Activated CD8-positive, alpha-beta memory T cell treated with anti-CD3 and anti-CD28 coated beads, Interleukin-2, amount 10 ng/mL, durations not matched to agents 7 days and 5 days (primary cell): ENCODE results near the gene ISG20. TPM values are rescaled to one million over a fixed set of nuclear protein-coding genes. Genes with fewer than 3 reads are reported as not detected.

Experiments
- ATAC-seq: fragments of 150-1000 bp; cut with Tn5 transposase; one replicate; pipeline ENCODE4 v1.10.0; 2021; ENCODE audit warnings: moderate library complexity
- CTCF ChIA-PET: fragments of 350-600 bp; sonication (Branson Sonifier 250); formaldehyde crosslinking; loops from one replicate; lab custom pipeline; 2021; ENCODE audit warnings: antibody characterized with exemption; lab: Charles Lee
- DNase-seq: peaks from one replicate; pipeline ENCODE4 v3.0.0-alpha.2; 2020
- H3K27ac Mint-ChIP-seq: one replicate; pipeline ENCODE4 v1.8.0; 2021; ENCODE audit warnings: mild to moderate bottlenecking, mixed read lengths
- H3K27me3 Mint-ChIP-seq: one replicate; pipeline ENCODE4 v1.8.0; 2021; ENCODE audit warnings: mixed read lengths
- H3K36me3 Mint-ChIP-seq: one replicate; pipeline ENCODE4 v1.8.0; 2021; ENCODE audit warnings: mild to moderate bottlenecking, mixed read lengths
- H3K4me1 Mint-ChIP-seq: one replicate; pipeline ENCODE4 v1.8.0; 2021; ENCODE audit warnings: mixed read lengths
- H3K4me3 Mint-ChIP-seq: one replicate; pipeline ENCODE4 v1.8.0; 2021; ENCODE audit warnings: mild to moderate bottlenecking, moderate library complexity, mixed read lengths
- H3K9me3 Mint-ChIP-seq: one replicate; pipeline ENCODE4 v1.8.0; 2022; ENCODE audit warnings: low read depth, mixed read lengths
- microRNA-seq: library from miRNA; unstranded; fragments of <30 nt; microRNA quantifications from one replicate; pipeline ENCODE4 v1.2.0, GENCODE V29; 2022
- total RNA-seq, 2 experiments: library from RNA; stranded (reverse); gene quantifications; one replicate each; pipeline ENCODE4 v1.2.3, GENCODE V29; 2021

Gene ISG20
- total RNA-seq, 2 experiments from 2014 or later: 155 to 379 TPM

- Mint-ChIP-seq H3K36me3 (no peaks in the 10 kb centered on the region), H3K4me3 (no peak overlapping the region), H3K9me3 (no peaks in the 10 kb centered on the region), H3K27me3 (peaks cover 10% of the 10 kb centered on the region), H3K27ac (no peak overlapping the region), H3K4me1 (no peaks in the 10 kb centered on the region)
- DNase-seq: no peak
- CTCF ChIA-PET: interaction anchor here (2.9 kb wide), 1 partner anchor 73 kb away, joined by 9 read pairs; no protein-coding TSS in a partner anchor
- no peak for ATAC-seq
Observed at GRCh38 chr15:88697276-88697675, 58.5 kb downstream of the ISG20 start.

- Mint-ChIP-seq H3K36me3 (no peaks in the 10 kb centered on the region), H3K4me3 (no peak overlapping the region), H3K27me3 (peaks cover 28% of the 10 kb centered on the region), H3K27ac (no peak overlapping the region), H3K9me3 (no peaks in the 10 kb centered on the region), H3K4me1 (peaks cover 4% of the 10 kb centered on the region)
- DNase-seq (no peak), ATAC-seq (no peak)
- CTCF ChIA-PET: interaction anchor here (2.9 kb wide), 1 partner anchor 75 kb away, joined by 9 read pairs; no protein-coding TSS in a partner anchor
Observed at GRCh38 chr15:88699861-88700260, 61.0 kb downstream of the ISG20 start.

- Mint-ChIP-seq H3K27ac (no peak overlapping the region), H3K9me3 (no peaks in the 10 kb centered on the region), H3K27me3 (peaks cover 30% of the 10 kb centered on the region), H3K4me3 (no peak overlapping the region), H3K36me3 (no peaks in the 10 kb centered on the region), H3K4me1 (peaks cover 7% of the 10 kb centered on the region)
- ATAC-seq (no peak), DNase-seq (no peak)
- CTCF ChIA-PET: interaction anchor here (1.1 to 1.3 kb wide), 2 partner anchors 62 to 76 kb away, joined by 3 to 9 read pairs; partner anchors contain the start of gene ISG20
Observed at GRCh38 chr15:88700716-88701115, 61.9 kb downstream of the ISG20 start.

GRCh38 chr15:88701561-88702095 is 62.8 kb downstream of the ISG20 start:
- DNase-seq (peak; percentile 54), ATAC-seq (peak; percentile 68)
- CTCF ChIA-PET: interaction anchor here (1.0 to 1.3 kb wide), 3 partner anchors 59 to 77 kb away, joined by 3 to 9 read pairs (median 3); partner anchors contain the start of gene ISG20
- Mint-ChIP-seq H3K36me3 (no peaks in the 10 kb centered on the region), H3K9me3 (no peaks in the 10 kb centered on the region), H3K27me3 (peaks cover 39% of the 10 kb centered on the region), H3K4me1 (peaks cover 7% of the 10 kb centered on the region), H3K27ac (no peak overlapping the region), H3K4me3 (no peak overlapping the region)

GRCh38 chr15:88702983-88703382 is 64.2 kb downstream of the ISG20 start:
- H3K27ac Mint-ChIP-seq: no peak overlapping the region
- H3K36me3 Mint-ChIP-seq: no peaks in the 10 kb centered on the region
- peaks cover 7% of the 10 kb centered on the region for H3K4me1 Mint-ChIP-seq
- DNase-seq (no peak), ATAC-seq (no peak)
- CTCF ChIA-PET: no interaction called here
- no peak overlapping the region for H3K4me3 Mint-ChIP-seq
- H3K27me3 Mint-ChIP-seq: peaks cover 44% of the 10 kb centered on the region
- H3K9me3 Mint-ChIP-seq: no peaks in the 10 kb centered on the region

- peaks cover 7% of the 10 kb centered on the region for H3K4me1 Mint-ChIP-seq
- H3K4me3 Mint-ChIP-seq: no peak overlapping the region
- no peak overlapping the region for H3K27ac Mint-ChIP-seq
- DNase-seq (no peak), ATAC-seq (no peak)
- no peaks in the 10 kb centered on the region for H3K36me3 Mint-ChIP-seq
- no peaks in the 10 kb centered on the region for H3K9me3 Mint-ChIP-seq
- CTCF ChIA-PET: no interaction called here
- H3K27me3 Mint-ChIP-seq: peaks cover 43% of the 10 kb centered on the region
Observed at GRCh38 chr15:88703533-88703932, 64.7 kb downstream of the ISG20 start.

GRCh38 chr15:88704791-88705768 is 66.3 kb downstream of the ISG20 start:
- H3K27ac Mint-ChIP-seq: no peak overlapping the region
- CTCF ChIA-PET: no interaction called here
- H3K36me3 Mint-ChIP-seq: no peaks in the 10 kb centered on the region
- H3K27me3 Mint-ChIP-seq: peaks cover 55% of the 10 kb centered on the region
- no peak for DNase-seq
- ATAC-seq: no peak
- H3K4me3 Mint-ChIP-seq: peak overlapping the region; percentile 19
- H3K4me1 Mint-ChIP-seq: peaks cover 7% of the 10 kb centered on the region
- no peaks in the 10 kb centered on the region for H3K9me3 Mint-ChIP-seq

- ATAC-seq: no peak
Observed at GRCh38 chr15:88705769-88706165, 67.0 kb downstream of the ISG20 start.

More at GRCh38 chr15:88705769-88706165, 67.0 kb downstream of the ISG20 start:
- Mint-ChIP-seq H3K4me3 (no peak overlapping the region), H3K9me3 (no peaks in the 10 kb centered on the region), H3K36me3 (no peaks in the 10 kb centered on the region), H3K27ac (no peak overlapping the region), H3K27me3 (peaks cover 55% of the 10 kb centered on the region), H3K4me1 (peaks cover 7% of the 10 kb centered on the region)
- DNase-seq: no peak
- CTCF ChIA-PET: no interaction called here

Small RNA genes within 50 kb of the gene (microRNA-seq; reads per million reads assigned to microRNA genes)
- gene MIR1179: not detected
- gene MIR3529: not detected
- gene MIR7-2: not detected

Other genes with a start within 250 kb of the ISG20 start
- gene MRPL46, start 171.6 kb upstream of the ISG20 start, total RNA-seq: 10 to 100 TPM; 28.3 to 35.3 TPM
- gene MRPS11, start 171.3 kb upstream of the ISG20 start, total RNA-seq: 10 to 100 TPM; 59.7 to 67.7 TPM
- 1 to 10 TPM; 1.8 to 2.4 TPM for gene DET1, start 92.3 kb upstream of the ISG20 start, total RNA-seq
- gene AEN, start 17.7 kb upstream of the ISG20 start, total RNA-seq: 10 to 100 TPM; 55.7 to 57.4 TPM
- gene ACAN, start 164.4 kb downstream of the ISG20 start, total RNA-seq: not detected